ENCODE measurements around the gene GLT1D1. TPM values are rescaled to one million over a fixed set of nuclear protein-coding genes. Genes with fewer than 3 reads are reported as not detected.

Gene GLT1D1
- polyA plus RNA-seq, 4 donors: 0.10 to 0.67 TPM; not detected in 2

- H3K27me3 ChIP-seq (ENCODE audit: control insufficient read depth in 3 of 3, insufficient read depth in 3 of 3, low read length in 3 of 3): peaks cover 0 to 10% (median 9%) of the 10 kb centered on the region in 3 donors
- no peaks in the 10 kb centered on the region for H3K4me1 ChIP-seq (ENCODE audit: control insufficient read depth in 3 of 3, insufficient read depth in 2 of 3, low read depth in 1 of 3, low read length in 2 of 3)
- no peak overlapping the region for H3K4me3 ChIP-seq (ENCODE audit: low read depth in 1 of 3, low read length in 3 of 3)
- WGBS, 3 donors: 32 to 41% (median 35%) methylated on average over 6 of the region's 6 CpGs
- no peak for DNase-seq
- no peaks in the 10 kb centered on the region for H3K36me3 ChIP-seq (ENCODE audit: control insufficient read depth in 3 of 3, insufficient read depth in 2 of 3, low read depth in 1 of 3, low read length in 3 of 3)
- H3K27ac ChIP-seq (ENCODE audit: low read depth in 1 of 3, low read length in 2 of 3): no peak overlapping the region
- H3K9me3 ChIP-seq (ENCODE audit: control insufficient read depth in 2 of 2, insufficient read depth in 1 of 2, low read depth in 1 of 2, low read length in 1 of 2): peaks cover 0 to 13% of the 10 kb centered on the region in 2 donors
- FAIRE-seq: no peak
These were observed 113.0 kb downstream of the GLT1D1 start for GRCh38 chr12:128966203-128966810.

GRCh38 chr12:128968668-128969067 lies 115.4 kb downstream of the GLT1D1 start:
- peaks cover 0 to 13% of the 10 kb centered on the region in 2 donors for H3K9me3 ChIP-seq (ENCODE audit: control insufficient read depth in 2 of 2, insufficient read depth in 1 of 2, low read depth in 1 of 2, low read length in 1 of 2)
- no peaks in the 10 kb centered on the region for H3K36me3 ChIP-seq (ENCODE audit: control insufficient read depth in 3 of 3, insufficient read depth in 2 of 3, low read depth in 1 of 3, low read length in 3 of 3)
- no peak overlapping the region for H3K4me3 ChIP-seq (ENCODE audit: low read depth in 1 of 3, low read length in 3 of 3)
- peaks cover 0 to 10% (median 9%) of the 10 kb centered on the region in 3 donors for H3K27me3 ChIP-seq (ENCODE audit: control insufficient read depth in 3 of 3, insufficient read depth in 3 of 3, low read length in 3 of 3)
- no peaks in the 10 kb centered on the region for H3K4me1 ChIP-seq (ENCODE audit: control insufficient read depth in 3 of 3, insufficient read depth in 2 of 3, low read depth in 1 of 3, low read length in 2 of 3)
- no peak overlapping the region for H3K27ac ChIP-seq (ENCODE audit: low read depth in 1 of 3, low read length in 2 of 3)
- WGBS, 3 donors: 28 to 40% (median 36%) methylated on average over 7 to 8 of the region's 8 CpGs
- no peak for FAIRE-seq
- DNase-seq: no peak

- H3K27ac ChIP-seq (ENCODE audit: low read depth in 1 of 3, low read length in 2 of 3): no peak overlapping the region
- 1 to 3% (median 2%) methylated on average over 18 of the region's 18 CpGs for WGBS, 3 donors
- DNase-seq (peak; percentile 21 to 42), FAIRE-seq (no peak)
- H3K4me1 ChIP-seq (ENCODE audit: control insufficient read depth in 3 of 3, insufficient read depth in 2 of 3, low read depth in 1 of 3, low read length in 2 of 3): no peaks in the 10 kb centered on the region
- peaks cover 0 to 10% (median 9%) of the 10 kb centered on the region in 3 donors for H3K27me3 ChIP-seq (ENCODE audit: control insufficient read depth in 3 of 3, insufficient read depth in 3 of 3, low read length in 3 of 3)
- H3K9me3 ChIP-seq (ENCODE audit: control insufficient read depth in 2 of 2, insufficient read depth in 1 of 2, low read depth in 1 of 2, low read length in 1 of 2): peaks cover 0 to 9% of the 10 kb centered on the region in 2 donors
- no peak overlapping the region for H3K4me3 ChIP-seq (ENCODE audit: low read depth in 1 of 3, low read length in 3 of 3)
- H3K36me3 ChIP-seq (ENCODE audit: control insufficient read depth in 3 of 3, insufficient read depth in 2 of 3, low read depth in 1 of 3, low read length in 3 of 3): no peaks in the 10 kb centered on the region
These were observed 116.3 kb downstream of the GLT1D1 start for GRCh38 chr12:128969480-128970055.

- peaks cover 0 to 12% (median 9%) of the 10 kb centered on the region in 3 donors for H3K27me3 ChIP-seq (ENCODE audit: control insufficient read depth in 3 of 3, insufficient read depth in 3 of 3, low read length in 3 of 3)
- 10 to 30% (median 20%) methylated on average over 9 to 13 of the region's 13 CpGs for WGBS, 3 donors
- no peak for FAIRE-seq
These were observed 116.8 kb downstream of the GLT1D1 start for GRCh38 chr12:128970110-128970509.

GRCh38 chr12:128970941-128971340 lies 117.7 kb downstream of the GLT1D1 start:
- FAIRE-seq: no peak
- Histone ChIP-seq H3K4me3 (ENCODE audit: low read depth in 1 of 3, low read length in 3 of 3) (no peak overlapping the region), H3K27ac (ENCODE audit: low read depth in 1 of 3, low read length in 2 of 3) (no peak overlapping the region), H3K27me3 (ENCODE audit: control insufficient read depth in 3 of 3, insufficient read depth in 3 of 3, low read length in 3 of 3) (peaks cover 0 to 13% (median 11%) of the 10 kb centered on the region in 3 donors), H3K4me1 (ENCODE audit: control insufficient read depth in 3 of 3, insufficient read depth in 2 of 3, low read depth in 1 of 3, low read length in 2 of 3) (no peaks in the 10 kb centered on the region), H3K36me3 (ENCODE audit: control insufficient read depth in 3 of 3, insufficient read depth in 2 of 3, low read depth in 1 of 3, low read length in 3 of 3) (no peaks in the 10 kb centered on the region), H3K9me3 (ENCODE audit: control insufficient read depth in 2 of 2, insufficient read depth in 1 of 2, low read depth in 1 of 2, low read length in 1 of 2) (no peaks in the 10 kb centered on the region)
- WGBS, 3 donors: 15 to 66% (median 48%) methylated on average over 13 of the region's 13 CpGs
- DNase-seq: peak in 1 of 2 donors; percentile 20

More at GRCh38 chr12:128970110-128970509, 116.8 kb downstream of the GLT1D1 start:
- H3K36me3 ChIP-seq (ENCODE audit: control insufficient read depth in 3 of 3, insufficient read depth in 2 of 3, low read depth in 1 of 3, low read length in 3 of 3): no peaks in the 10 kb centered on the region
- no peak overlapping the region for H3K27ac ChIP-seq (ENCODE audit: low read depth in 1 of 3, low read length in 2 of 3)
- DNase-seq: no peak
- H3K4me1 ChIP-seq (ENCODE audit: control insufficient read depth in 3 of 3, insufficient read depth in 2 of 3, low read depth in 1 of 3, low read length in 2 of 3): no peaks in the 10 kb centered on the region
- peaks cover 0 to 4% of the 10 kb centered on the region in 2 donors for H3K9me3 ChIP-seq (ENCODE audit: control insufficient read depth in 2 of 2, insufficient read depth in 1 of 2, low read depth in 1 of 2, low read length in 1 of 2)
- H3K4me3 ChIP-seq (ENCODE audit: low read depth in 1 of 3, low read length in 3 of 3): no peak overlapping the region

GRCh38 chr12:128971802-128972201 lies 118.5 kb downstream of the GLT1D1 start:
- Histone ChIP-seq H3K36me3 (ENCODE audit: control insufficient read depth in 3 of 3, insufficient read depth in 2 of 3, low read depth in 1 of 3, low read length in 3 of 3) (no peaks in the 10 kb centered on the region), H3K9me3 (ENCODE audit: control insufficient read depth in 2 of 2, insufficient read depth in 1 of 2, low read depth in 1 of 2, low read length in 1 of 2) (no peaks in the 10 kb centered on the region), H3K27me3 (ENCODE audit: control insufficient read depth in 3 of 3, insufficient read depth in 3 of 3, low read length in 3 of 3) (peaks cover 0 to 13% (median 13%) of the 10 kb centered on the region in 3 donors), H3K4me1 (ENCODE audit: control insufficient read depth in 3 of 3, insufficient read depth in 2 of 3, low read depth in 1 of 3, low read length in 2 of 3) (no peaks in the 10 kb centered on the region), H3K4me3 (ENCODE audit: low read depth in 1 of 3, low read length in 3 of 3) (no peak overlapping the region), H3K27ac (ENCODE audit: low read depth in 1 of 3, low read length in 2 of 3) (no peak overlapping the region)
- no peak for FAIRE-seq
- WGBS, 3 donors: 43 to 63% (median 50%) methylated on average over 11 of the region's 11 CpGs
- no peak for DNase-seq

- Histone ChIP-seq H3K4me3 (ENCODE audit: low read depth in 1 of 3, low read length in 3 of 3) (no peak overlapping the region), H3K27ac (ENCODE audit: low read depth in 1 of 3, low read length in 2 of 3) (no peak overlapping the region), H3K4me1 (ENCODE audit: control insufficient read depth in 3 of 3, insufficient read depth in 2 of 3, low read depth in 1 of 3, low read length in 2 of 3) (no peaks in the 10 kb centered on the region), H3K9me3 (ENCODE audit: control insufficient read depth in 2 of 2, insufficient read depth in 1 of 2, low read depth in 1 of 2, low read length in 1 of 2) (no peaks in the 10 kb centered on the region), H3K27me3 (ENCODE audit: control insufficient read depth in 3 of 3, insufficient read depth in 3 of 3, low read length in 3 of 3) (peaks cover 0 to 13% (median 13%) of the 10 kb centered on the region in 3 donors), H3K36me3 (ENCODE audit: control insufficient read depth in 3 of 3, insufficient read depth in 2 of 3, low read depth in 1 of 3, low read length in 3 of 3) (no peaks in the 10 kb centered on the region)
- DNase-seq (no peak), FAIRE-seq (no peak)
- 56 to 68% (median 61%) methylated on average over 19 to 20 of the region's 20 CpGs for WGBS, 3 donors
These were observed 120.8 kb downstream of the GLT1D1 start for GRCh38 chr12:128973883-128974681.

- 73 to 78% (median 77%) methylated on average over 11 of the region's 11 CpGs for WGBS, 3 donors
- DNase-seq (no peak), FAIRE-seq (no peak)
- H3K36me3 ChIP-seq (ENCODE audit: control insufficient read depth in 3 of 3, insufficient read depth in 2 of 3, low read depth in 1 of 3, low read length in 3 of 3): no peaks in the 10 kb centered on the region
- H3K27me3 ChIP-seq (ENCODE audit: control insufficient read depth in 3 of 3, insufficient read depth in 3 of 3, low read length in 3 of 3): peaks cover 0 to 11% (median 8%) of the 10 kb centered on the region in 3 donors
- H3K4me1 ChIP-seq (ENCODE audit: control insufficient read depth in 3 of 3, insufficient read depth in 2 of 3, low read depth in 1 of 3, low read length in 2 of 3): no peaks in the 10 kb centered on the region
- no peaks in the 10 kb centered on the region for H3K9me3 ChIP-seq (ENCODE audit: control insufficient read depth in 2 of 2, insufficient read depth in 1 of 2, low read depth in 1 of 2, low read length in 1 of 2)
- no peak overlapping the region for H3K27ac ChIP-seq (ENCODE audit: low read depth in 1 of 3, low read length in 2 of 3)
- H3K4me3 ChIP-seq (ENCODE audit: low read depth in 1 of 3, low read length in 3 of 3): no peak overlapping the region
These were observed 121.6 kb downstream of the GLT1D1 start for GRCh38 chr12:128974881-128975280.
